NCI-H82 (cell line): ENCODE results near the gene MEIS1.

Experiments
- DNase-seq: peaks from one replicate; lab custom pipeline; 2025; lab: John Stamatoyannopoulos, UW

Gene MEIS1

GRCh38 chr2:66507673-66508201, 72.8 kb downstream of the MEIS1 start:
- DNase-seq = no peak

DNA sequence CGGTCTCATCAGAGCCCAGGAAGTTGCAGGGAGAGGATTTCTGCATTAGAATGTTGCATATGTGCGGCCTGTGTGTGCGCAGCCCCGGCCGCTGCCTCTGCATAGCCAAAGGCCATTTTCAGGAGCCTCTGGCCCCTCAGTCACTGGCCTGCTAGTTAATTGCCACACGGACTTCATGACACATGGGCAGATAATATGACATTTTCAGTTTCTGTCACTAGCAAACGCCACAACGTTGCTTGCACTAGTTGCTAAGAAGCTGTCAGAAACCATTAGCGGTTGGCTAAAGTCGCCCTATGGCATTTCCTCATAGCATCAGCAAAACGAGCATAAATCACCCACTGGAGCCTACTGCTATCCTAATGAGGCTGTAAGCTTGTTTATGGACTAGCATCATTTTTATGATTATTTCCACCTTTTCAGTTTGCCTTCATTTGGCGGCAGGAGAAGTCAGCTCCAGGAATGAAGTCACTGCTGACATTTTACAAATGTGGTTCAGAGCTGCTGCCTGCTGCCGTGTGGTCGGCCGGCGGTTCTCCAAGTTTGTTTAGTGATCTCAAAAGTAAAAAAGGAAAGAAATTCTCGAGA, 73.7 kb downstream of the MEIS1 start:
- no peak for DNase-seq

GRCh38 chr2:66509326-66509811, 74.4 kb downstream of the MEIS1 start:
- no peak for DNase-seq

- no peak for DNase-seq
Measured at GRCh38 chr2:66512626-66513025, 77.7 kb downstream of the MEIS1 start.

GRCh38 chr2:66515743-66516142, 80.8 kb downstream of the MEIS1 start:
- no peak for DNase-seq

GRCh38 chr2:66516499-66516898, 81.6 kb downstream of the MEIS1 start:
- no peak for DNase-seq

DNA sequence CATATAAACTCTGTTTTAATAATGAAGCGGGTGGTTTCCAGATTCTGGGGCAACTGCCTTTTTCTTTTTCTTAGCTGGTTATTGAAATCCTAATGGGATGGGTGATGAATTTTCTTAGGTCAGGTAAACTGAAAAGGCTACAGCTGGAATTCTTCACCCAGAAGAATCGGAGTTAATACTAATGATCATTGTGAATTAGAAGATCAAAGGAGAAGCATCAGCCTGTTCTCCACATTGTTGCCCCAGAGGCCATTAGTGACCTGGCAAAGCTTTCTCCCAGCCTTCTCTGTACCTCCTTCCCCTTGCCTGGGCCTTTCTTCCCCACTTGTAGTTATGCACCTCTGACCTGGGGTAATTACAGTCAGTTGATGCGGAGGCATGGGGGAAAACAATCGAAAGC, 82.8 kb downstream of the MEIS1 start:
- no peak for DNase-seq

DNA sequence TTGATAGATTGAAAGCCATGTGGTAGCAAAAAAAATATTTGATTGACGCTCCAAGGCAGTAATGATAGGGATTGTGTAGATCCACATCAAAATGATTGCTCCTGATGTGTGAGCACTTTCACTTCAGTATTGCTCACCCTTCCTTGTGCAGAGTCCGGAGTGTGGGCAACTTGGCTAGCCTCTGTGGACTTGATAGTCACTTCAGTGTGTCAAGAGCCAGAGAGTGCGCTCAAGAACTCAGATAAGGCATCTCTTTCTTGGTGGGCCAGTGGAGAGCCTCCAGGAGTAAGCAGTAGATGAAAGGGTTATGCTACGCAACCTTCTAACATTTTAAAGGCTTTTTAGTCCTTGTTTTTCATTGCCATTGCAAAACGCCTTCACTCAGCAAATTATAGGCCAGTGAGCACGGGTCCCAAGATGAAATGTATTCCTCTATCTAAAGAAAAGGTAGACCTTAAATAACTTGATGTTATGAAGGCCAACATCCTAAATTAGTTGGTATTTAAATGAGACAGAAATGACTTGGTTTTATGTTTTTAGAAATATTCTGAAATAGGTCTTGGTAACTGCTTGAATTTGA, 84.4 kb downstream of the MEIS1 start:
- no peak for DNase-seq

GRCh38 chr2:66521291-66521922, 86.5 kb downstream of the MEIS1 start:
- DNase-seq = peak; percentile 60

- peak; percentile 27 for DNase-seq
Measured at GRCh38 chr2:66522611-66523376, 87.9 kb downstream of the MEIS1 start.

DNA sequence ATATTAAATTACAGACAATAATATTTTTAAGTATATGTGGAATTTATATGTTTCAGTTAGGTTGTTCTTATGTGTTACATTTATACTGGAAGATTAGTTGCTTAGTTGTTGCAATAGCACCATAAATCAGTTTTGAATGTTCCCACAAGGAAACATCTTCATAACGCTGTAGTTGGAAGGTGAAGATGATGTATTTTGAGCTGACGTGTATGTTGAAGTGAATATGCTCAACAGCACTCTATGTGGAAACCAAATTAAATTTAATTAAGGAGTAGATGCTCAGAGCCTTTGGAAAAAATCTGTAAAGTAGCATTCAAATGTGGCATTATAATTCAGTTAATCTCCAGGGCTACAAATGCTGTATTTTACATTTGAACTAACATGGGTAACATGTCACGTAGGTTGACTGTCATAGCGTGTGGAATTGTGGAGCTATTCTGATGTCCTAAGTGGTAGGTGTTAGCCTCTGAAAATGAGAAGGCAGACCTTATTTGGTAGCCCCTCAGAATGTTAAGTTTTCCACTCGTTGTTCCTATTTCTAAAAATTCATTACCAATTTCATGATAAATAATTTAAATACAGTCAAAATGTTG, 88.5 kb downstream of the MEIS1 start:
- no peak for DNase-seq

- DNase-seq = no peak
Measured at GRCh38 chr2:66523990-66524389, 89.1 kb downstream of the MEIS1 start.

DNA sequence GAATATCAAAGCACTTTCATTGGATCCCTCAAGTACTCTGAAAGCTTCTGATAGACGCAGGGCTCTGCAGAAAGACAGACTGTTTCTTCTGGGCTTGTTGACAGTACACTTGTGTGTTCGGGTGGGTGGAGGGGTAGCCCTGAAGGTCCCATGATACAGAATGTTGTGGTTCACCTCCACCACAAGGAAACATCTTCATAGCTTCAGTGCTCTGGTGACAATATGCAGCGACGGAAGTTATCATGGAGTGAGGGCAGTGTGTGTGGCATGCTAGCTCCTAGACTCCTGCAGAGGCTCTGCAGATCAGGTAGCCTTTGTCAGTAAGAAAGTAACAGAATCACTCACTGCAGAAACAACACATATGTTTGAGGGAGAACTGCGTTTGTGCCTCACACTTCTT, 90.7 kb downstream of the MEIS1 start:
- DNase-seq = no peak

GRCh38 chr2:66526180-66526579, 91.3 kb downstream of the MEIS1 start:
- no peak for DNase-seq

GRCh38 chr2:66528974-66529724, 94.2 kb downstream of the MEIS1 start:
- DNase-seq = no peak

DNA sequence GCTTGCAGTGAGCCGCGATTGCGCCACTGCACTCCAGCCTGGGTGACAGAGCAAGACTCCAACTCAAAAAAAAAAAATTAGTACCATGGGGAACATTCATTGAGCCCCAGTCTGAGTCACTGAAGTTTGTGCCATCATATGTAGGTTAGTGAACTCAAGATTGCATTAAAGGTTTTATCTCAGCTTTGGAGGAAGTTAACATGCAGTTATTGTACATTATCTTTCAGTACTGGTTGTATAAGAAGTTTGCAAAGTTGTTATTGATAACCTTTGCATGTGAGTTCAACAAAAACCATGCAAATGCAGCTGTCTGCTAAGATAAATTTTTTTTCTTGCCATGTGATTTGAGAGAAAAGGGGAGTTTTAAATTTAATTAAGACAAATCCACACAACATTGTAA, 95.7 kb downstream of the MEIS1 start:
- DNase-seq = no peak

GRCh38 chr2:66531155-66531554, 96.2 kb downstream of the MEIS1 start:
- DNase-seq = no peak

DNA sequence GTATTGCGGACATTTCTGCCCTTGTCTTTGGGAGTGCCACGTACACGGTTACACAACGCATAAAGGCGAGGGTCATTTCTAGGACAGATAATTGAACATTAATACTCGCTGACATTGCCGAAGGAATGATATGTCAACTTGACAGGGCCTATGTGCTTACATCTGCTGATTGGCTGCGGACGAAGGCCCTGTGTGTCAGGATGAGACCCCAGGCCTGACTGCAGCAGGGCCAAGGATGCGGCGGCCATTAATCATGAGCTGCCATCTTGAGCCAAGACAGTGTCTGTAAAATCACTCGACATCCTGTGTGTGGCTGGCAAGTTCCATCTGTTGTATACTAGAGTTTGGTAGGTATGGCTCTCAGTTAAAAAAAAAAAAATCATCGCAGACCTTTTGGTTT, 96.6 kb downstream of the MEIS1 start:
- no peak for DNase-seq

DNA sequence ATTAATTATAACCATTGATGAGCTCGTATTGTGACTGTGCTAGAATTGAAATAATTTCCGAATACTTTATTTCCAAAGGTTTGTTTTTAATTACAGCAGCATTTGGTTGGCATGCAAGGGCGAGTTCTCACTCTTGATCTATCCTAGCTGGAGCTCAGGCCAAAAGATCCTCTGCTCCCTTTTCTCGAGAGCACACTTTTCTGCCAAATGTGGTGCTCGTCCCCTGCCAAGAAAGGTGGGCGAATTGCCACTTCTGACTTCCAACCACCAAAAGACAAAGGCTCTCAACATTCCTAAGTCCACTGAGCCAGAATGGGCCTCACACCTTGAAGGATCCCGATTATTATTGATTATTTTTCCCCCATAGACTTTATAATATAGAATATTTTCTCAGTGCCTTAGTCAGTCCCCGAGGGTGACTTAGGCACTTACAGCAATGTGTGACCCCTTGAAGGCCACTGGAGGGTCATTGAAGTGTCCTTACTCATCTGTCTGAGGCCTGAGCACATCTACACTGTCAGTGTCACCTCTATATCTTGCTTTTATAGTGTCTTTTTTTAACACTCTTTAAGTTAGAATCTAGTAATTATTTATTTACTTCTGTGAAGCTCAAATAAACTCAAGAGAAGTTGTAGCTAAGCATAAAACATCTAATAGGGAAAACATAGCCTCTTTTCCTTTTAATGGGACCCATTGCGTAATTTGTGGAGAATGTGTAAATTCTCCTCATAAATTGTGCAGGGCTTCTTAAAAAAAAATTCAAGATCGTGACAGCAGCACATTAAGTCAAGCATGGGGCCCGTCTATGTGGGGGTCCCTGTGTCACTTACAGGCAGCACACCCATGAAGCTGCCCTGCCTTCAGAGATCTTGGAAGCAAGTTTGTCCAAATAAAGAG, 98.3 kb downstream of the MEIS1 start:
- DNase-seq = no peak

- no peak for DNase-seq
Measured at GRCh38 chr2:66534461-66534860, 99.5 kb downstream of the MEIS1 start.
